AG09309 (cell line): ENCODE results near the gene CDKAL1.

Experiments used
- DNase-seq: peaks from one replicate; pipeline ENCODE4 v3.0.0-alpha.2; 2010; ENCODE audit warnings: low read depth
- H3K4me3 ChIP-seq: 2 replicates; pipeline ENCODE4 v1.5.1; 2011; ENCODE audit warnings: mild to moderate bottlenecking, low read depth, low read length, moderate library complexity; ENCODE audit not compliant: control insufficient read depth
- TF ChIP-seq, protein P1 (sequence below): IDR thresholded peaks from 2 replicates; pipeline ENCODE4 v1.5.1; 2011; ENCODE audit warnings: mild to moderate bottlenecking, low read depth, low read length, inconsistent platforms; ENCODE audit not compliant: insufficient read depth, control insufficient read depth; ENCODE audit errors: missing control alignments

Gene CDKAL1

DNA sequence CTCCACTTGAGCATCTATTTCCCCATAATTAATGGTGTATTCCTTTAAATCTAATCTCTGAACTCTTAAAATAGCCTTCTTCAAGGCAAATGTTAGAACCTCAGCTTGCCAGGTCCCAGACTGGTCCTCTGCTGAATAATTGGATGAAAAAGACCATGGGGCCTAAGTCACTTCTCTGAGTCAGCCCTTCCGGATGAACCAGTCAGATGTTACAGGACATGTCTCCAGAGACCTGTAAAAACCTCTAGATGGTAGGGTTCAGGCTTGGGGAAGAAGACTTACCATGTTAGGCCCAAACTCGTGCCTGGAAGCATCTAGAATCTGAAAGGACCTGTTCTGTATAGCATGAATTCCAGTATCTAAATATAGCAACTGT lies 97.3 kb downstream of the CDKAL1 start:
- TF ChIP-seq, protein P1, sequence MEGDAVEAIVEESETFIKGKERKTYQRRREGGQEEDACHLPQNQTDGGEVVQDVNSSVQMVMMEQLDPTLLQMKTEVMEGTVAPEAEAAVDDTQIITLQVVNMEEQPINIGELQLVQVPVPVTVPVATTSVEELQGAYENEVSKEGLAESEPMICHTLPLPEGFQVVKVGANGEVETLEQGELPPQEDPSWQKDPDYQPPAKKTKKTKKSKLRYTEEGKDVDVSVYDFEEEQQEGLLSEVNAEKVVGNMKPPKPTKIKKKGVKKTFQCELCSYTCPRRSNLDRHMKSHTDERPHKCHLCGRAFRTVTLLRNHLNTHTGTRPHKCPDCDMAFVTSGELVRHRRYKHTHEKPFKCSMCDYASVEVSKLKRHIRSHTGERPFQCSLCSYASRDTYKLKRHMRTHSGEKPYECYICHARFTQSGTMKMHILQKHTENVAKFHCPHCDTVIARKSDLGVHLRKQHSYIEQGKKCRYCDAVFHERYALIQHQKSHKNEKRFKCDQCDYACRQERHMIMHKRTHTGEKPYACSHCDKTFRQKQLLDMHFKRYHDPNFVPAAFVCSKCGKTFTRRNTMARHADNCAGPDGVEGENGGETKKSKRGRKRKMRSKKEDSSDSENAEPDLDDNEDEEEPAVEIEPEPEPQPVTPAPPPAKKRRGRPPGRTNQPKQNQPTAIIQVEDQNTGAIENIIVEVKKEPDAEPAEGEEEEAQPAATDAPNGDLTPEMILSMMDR = no peak
- DNase-seq = no peak
- no peak overlapping the region for H3K4me3 ChIP-seq

DNA sequence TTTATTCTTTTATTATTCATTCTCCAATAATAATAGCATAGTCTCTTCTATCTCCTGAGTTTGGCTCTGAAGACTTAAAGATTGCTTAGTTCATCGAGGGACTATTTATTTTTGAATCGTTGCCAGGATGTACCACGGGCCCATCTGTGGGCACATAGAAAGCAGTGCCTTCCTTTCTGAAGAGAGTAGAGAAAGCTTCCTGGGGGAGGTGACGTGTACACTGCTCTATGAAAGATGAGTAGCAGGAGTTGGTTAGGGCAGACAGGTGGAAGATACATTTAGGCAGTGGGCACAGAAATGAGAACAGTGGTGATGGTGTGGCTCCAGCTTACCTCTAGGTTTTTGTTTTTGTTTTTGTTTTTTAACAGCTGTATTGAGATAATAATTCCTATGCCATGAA lies 98.4 kb downstream of the CDKAL1 start:
- DNase-seq = no peak
- TF ChIP-seq, protein P1 = no peak
- H3K4me3 ChIP-seq = no peak overlapping the region

DNA sequence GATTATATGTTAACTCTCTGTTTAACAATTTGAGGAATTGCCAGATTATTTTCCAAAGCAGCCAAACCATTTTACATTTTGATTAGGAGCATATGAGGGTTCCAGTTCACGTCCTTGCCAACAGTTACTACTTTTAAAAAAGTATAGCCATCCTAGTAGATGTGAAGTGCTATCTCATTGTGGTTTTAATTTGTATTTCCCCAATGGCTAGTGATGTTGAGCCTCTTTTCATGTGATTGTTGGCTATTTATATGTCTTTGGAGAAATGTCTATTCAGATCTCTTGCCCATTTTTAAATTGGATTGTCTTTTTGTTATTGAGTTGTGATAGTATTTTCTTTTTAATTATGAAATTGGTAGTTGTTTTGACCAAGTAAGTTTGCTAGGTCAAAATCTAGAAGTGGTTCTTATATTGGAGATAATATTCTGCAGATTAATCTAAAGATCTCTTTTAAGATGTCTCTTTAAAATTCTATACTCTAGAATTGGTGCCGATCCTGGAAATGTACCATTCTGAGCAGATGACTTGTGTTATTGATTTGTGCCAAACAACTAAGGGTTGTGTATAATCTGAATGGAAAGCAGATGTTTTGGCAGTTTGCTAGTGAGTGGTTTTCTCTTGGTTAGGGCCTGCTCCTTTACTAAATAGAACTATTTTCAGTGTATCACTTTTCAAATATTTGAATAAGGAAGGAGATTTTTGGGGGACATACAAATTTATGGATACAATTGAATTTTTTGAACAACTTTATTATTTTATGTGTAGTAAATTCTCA lies 99.5 kb downstream of the CDKAL1 start:
- DNase-seq = no peak
- H3K4me3 ChIP-seq = no peak overlapping the region
- TF ChIP-seq, protein P1 = no peak

DNA sequence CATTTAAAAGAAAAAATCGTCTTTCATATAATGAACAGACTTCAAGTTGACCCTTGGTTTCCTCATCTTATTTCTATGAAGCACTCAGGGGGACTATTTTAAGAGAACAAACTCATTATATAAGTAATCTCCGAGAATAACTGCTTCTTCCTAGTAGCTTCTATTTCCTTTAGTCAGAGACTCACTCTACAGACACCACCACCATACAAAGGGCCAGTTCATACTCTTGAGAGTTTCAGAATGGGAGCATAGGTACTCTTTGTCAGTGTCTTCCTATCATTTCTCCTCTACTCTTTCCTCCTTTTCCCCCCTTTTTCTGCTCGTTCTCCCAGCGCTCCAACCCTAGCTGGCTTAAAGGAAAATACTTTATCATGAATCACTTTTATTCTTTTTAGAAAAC lies 104.9 kb downstream of the CDKAL1 start:
- H3K4me3 ChIP-seq = no peak overlapping the region
- TF ChIP-seq, protein P1 = no peak
- DNase-seq = no peak

DNA sequence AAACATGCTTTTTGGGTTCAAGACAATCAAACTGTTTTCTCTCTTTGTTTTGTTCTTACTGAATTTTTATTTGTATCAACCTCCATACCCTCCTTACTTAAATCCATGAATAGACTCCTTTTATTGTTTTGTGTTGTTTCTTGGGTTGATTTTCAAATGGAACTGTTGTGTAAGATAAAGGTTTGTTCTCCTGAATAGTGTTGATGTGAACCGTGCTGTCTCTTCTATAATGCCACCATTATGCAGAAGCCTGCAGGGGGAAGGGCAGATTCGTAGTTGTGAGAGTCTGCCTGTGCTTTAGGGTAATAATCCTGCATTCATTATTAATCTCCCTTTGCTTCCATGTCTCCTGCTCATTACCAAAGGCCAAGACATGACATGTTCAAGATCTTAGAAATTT lies 105.9 kb downstream of the CDKAL1 start:
- TF ChIP-seq, protein P1 = no peak
- no peak for DNase-seq
- H3K4me3 ChIP-seq = no peak overlapping the region

DNA sequence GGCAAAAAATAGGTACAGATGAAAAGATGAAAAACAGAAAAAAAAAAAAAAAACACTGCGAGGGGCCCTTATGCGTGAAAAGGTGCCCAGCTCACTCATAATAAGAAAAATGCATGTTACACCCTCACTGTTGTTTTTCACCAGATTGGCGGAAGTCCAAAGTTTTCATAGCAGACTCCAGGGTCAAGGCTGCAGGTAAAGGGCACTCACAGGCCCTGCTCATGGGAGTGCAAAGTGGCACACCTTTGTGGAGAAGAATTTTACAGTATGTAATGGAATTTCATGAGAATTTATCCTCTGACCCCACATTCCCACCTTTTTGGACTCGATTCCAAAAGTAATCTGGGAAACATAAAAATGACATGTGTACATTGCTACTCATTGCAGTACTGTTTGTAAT lies 108.2 kb downstream of the CDKAL1 start:
- TF ChIP-seq, protein P1 = no peak
- DNase-seq = no peak
- no peak overlapping the region for H3K4me3 ChIP-seq
